ENCODE measurements around the gene SLC46A2. TPM values are rescaled to one million over a fixed set of nuclear protein-coding genes. Genes with fewer than 3 reads are reported as not detected.

The SLC46A2 gene
- total RNA-seq, 1 donor from 2014 or later = not detected

- Mint-ChIP-seq H3K4me3 (ENCODE audit: unreplicated experiment) (no peak overlapping the region), H3K9me3 (ENCODE audit: unreplicated experiment) (peaks cover 2% of the 10 kb centered on the region), H3K36me3 (ENCODE audit: unreplicated experiment) (peaks cover 4% of the 10 kb centered on the region), H3K4me1 (ENCODE audit: low read depth, unreplicated experiment) (no peaks in the 10 kb centered on the region), H3K27ac (ENCODE audit: unreplicated experiment) (no peak overlapping the region), H3K27me3 (ENCODE audit: unreplicated experiment) (peaks cover 8% of the 10 kb centered on the region)
- no peak for TF ChIP-seq CTCF (IDR thresholded peaks at IDR 0.05; ENCODE audit: partially characterized antibody, unreplicated experiment)
- no peak for DNase-seq
These were observed 5.5 kb upstream of the SLC46A2 start for GRCh38 chr9:112896131-112896530.

- Mint-ChIP-seq H3K4me1 (ENCODE audit: low read depth, unreplicated experiment) (no peaks in the 10 kb centered on the region), H3K27ac (ENCODE audit: unreplicated experiment) (no peak overlapping the region), H3K36me3 (ENCODE audit: unreplicated experiment) (peaks cover 5% of the 10 kb centered on the region), H3K9me3 (ENCODE audit: unreplicated experiment) (peaks cover 2% of the 10 kb centered on the region), H3K4me3 (ENCODE audit: unreplicated experiment) (no peak overlapping the region), H3K27me3 (ENCODE audit: unreplicated experiment) (peaks cover 11% of the 10 kb centered on the region)
- no peak for DNase-seq
- TF ChIP-seq CTCF (IDR thresholded peaks at IDR 0.05; ENCODE audit: partially characterized antibody, unreplicated experiment) = no peak
These were observed 4.0 kb upstream of the SLC46A2 start for GRCh38 chr9:112894699-112895098.

GRCh38 chr9:112894041-112894440 lies 3.4 kb upstream of the SLC46A2 start:
- no peak overlapping the region for H3K4me3 Mint-ChIP-seq (ENCODE audit: unreplicated experiment)

GRCh38 chr9:112892981-112893380 lies 2.3 kb upstream of the SLC46A2 start:
- H3K36me3 Mint-ChIP-seq (ENCODE audit: unreplicated experiment) = peaks cover 8% of the 10 kb centered on the region
- peaks cover 14% of the 10 kb centered on the region for H3K27me3 Mint-ChIP-seq (ENCODE audit: unreplicated experiment)
- H3K9me3 Mint-ChIP-seq (ENCODE audit: unreplicated experiment) = peaks cover 2% of the 10 kb centered on the region
- no peak for TF ChIP-seq CTCF (IDR thresholded peaks at IDR 0.05; ENCODE audit: partially characterized antibody, unreplicated experiment)
- no peak overlapping the region for H3K27ac Mint-ChIP-seq (ENCODE audit: unreplicated experiment)
- no peak for DNase-seq
- no peak overlapping the region for H3K4me3 Mint-ChIP-seq (ENCODE audit: unreplicated experiment)
- no peaks in the 10 kb centered on the region for H3K4me1 Mint-ChIP-seq (ENCODE audit: low read depth, unreplicated experiment)

More at GRCh38 chr9:112894041-112894440, 3.4 kb upstream of the SLC46A2 start:
- no peak for DNase-seq
- H3K36me3 Mint-ChIP-seq (ENCODE audit: unreplicated experiment) = peaks cover 8% of the 10 kb centered on the region
- H3K9me3 Mint-ChIP-seq (ENCODE audit: unreplicated experiment) = peaks cover 2% of the 10 kb centered on the region
- H3K27ac Mint-ChIP-seq (ENCODE audit: unreplicated experiment) = no peak overlapping the region
- TF ChIP-seq CTCF (IDR thresholded peaks at IDR 0.05; ENCODE audit: partially characterized antibody, unreplicated experiment) = no peak
- H3K27me3 Mint-ChIP-seq (ENCODE audit: unreplicated experiment) = peaks cover 14% of the 10 kb centered on the region
- no peaks in the 10 kb centered on the region for H3K4me1 Mint-ChIP-seq (ENCODE audit: low read depth, unreplicated experiment)

- Mint-ChIP-seq H3K36me3 (ENCODE audit: unreplicated experiment) (peaks cover 13% of the 10 kb centered on the region), H3K27ac (ENCODE audit: unreplicated experiment) (no peak overlapping the region), H3K9me3 (ENCODE audit: unreplicated experiment) (peaks cover 7% of the 10 kb centered on the region), H3K27me3 (ENCODE audit: unreplicated experiment) (peaks cover 18% of the 10 kb centered on the region), H3K4me1 (ENCODE audit: low read depth, unreplicated experiment) (peaks cover 8% of the 10 kb centered on the region), H3K4me3 (ENCODE audit: unreplicated experiment) (no peak overlapping the region)
- no peak for DNase-seq
- TF ChIP-seq CTCF (IDR thresholded peaks at IDR 0.05; ENCODE audit: partially characterized antibody, unreplicated experiment) = no peak
These were observed 845 bp upstream of the SLC46A2 start for GRCh38 chr9:112891521-112891920.

Measured in glutamatergic neuron (in vitro differentiated cells).